Measurements from ENCODE around the gene MEGF9. TPM values are rescaled to one million over a fixed set of nuclear protein-coding genes. Genes with fewer than 3 reads are reported as not detected.

The MEGF9 gene
- total RNA-seq, 1 experiment from 2014 or later: 5.1 TPM

DNA sequence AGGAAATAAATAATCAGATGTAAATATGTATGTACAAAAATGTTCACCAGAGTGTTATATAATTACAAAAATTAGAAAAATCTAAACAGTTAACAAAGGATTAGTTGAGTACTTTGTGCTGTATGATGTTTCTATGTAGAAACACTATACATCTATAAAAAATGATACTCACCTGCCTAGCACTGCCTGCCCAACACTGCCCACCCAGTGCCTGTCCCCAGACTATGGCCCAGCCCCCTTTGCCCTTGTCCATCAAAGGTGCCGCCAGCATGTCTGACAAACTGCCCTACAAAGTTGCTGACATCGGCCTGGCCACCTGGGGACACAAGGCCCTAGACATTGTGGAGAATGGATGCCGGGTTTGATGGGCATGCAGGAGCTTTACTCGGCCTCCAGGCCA is 6.1 kb upstream of the MEGF9 start:
- H3K9me3 ChIP-seq (replicated peaks): no peaks in the 10 kb centered on the region
- no peaks in the 10 kb centered on the region for H3K27me3 ChIP-seq (replicated peaks)
- H3K36me3 ChIP-seq: no peaks in the 10 kb centered on the region
- no peak overlapping the region for H3K27ac ChIP-seq
- no peak for DNase-seq (ENCODE audit: low read depth in 1 of 2, low spot score in 2 of 2)
- H3K4me1 ChIP-seq (replicated peaks): no peaks in the 10 kb centered on the region
- H3K4me3 ChIP-seq: no peak overlapping the region

DNA sequence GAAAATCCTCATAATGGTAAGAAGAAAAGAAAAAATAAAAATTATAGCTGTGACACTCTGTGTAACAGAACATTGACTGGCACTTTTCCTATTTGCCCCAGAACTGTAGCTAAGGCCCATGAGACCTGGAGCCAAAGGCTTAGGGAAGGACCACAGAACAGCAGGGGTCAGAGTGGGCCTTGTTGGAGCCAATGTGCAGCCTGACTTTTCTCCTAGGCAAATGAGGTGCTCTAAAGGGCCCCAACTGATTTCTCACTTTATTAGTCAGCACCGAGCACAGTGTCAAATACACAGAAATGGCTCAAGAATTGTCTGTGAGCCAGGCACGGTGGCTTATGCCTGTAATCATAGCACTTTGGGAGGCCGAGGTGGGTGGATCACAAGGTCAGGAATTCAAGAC is 4.0 kb upstream of the MEGF9 start:
- 0 out of 2 replicates have a peak, but pooled peaks cover 3% of the 10 kb centered on the region for H3K9me3 ChIP-seq (replicated peaks)
- no peaks in the 10 kb centered on the region for H3K27me3 ChIP-seq (replicated peaks)
- H3K4me3 ChIP-seq: no peak overlapping the region
- peaks cover 5% of the 10 kb centered on the region; the same call in 1 of the 2 replicates for H3K36me3 ChIP-seq
- no peak for DNase-seq (ENCODE audit: low read depth in 1 of 2, low spot score in 2 of 2)
- no peak overlapping the region for H3K27ac ChIP-seq
- peaks cover 11% of the 10 kb centered on the region for H3K4me1 ChIP-seq (replicated peaks)

DNA sequence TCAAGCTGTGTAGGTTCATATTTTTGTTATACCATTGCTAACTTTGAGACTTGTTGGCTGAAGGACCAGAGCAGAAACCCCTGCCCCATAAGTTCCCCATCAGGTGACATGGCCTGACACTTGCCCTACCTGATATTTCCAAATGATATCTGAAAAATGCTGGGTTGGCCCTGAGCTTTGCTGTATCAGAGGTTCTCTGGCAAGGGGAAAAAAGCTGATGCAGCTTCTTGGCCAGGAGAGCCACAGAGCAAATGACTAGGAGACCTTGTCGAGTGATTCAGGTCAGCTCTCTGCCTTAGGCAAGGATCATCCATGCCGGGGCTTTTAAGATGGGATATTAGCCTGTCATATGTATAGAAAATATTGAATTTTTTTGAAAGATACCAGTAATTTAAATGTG is 2.9 kb upstream of the MEGF9 start:
- peaks cover 5% of the 10 kb centered on the region; the same call in 1 of the 2 replicates for H3K36me3 ChIP-seq
- no peak overlapping the region for H3K27ac ChIP-seq
- no peak for DNase-seq (ENCODE audit: low read depth in 1 of 2, low spot score in 2 of 2)
- H3K9me3 ChIP-seq (replicated peaks): 0 out of 2 replicates have a peak, but pooled peaks cover 3% of the 10 kb centered on the region
- no peak overlapping the region for H3K4me3 ChIP-seq
- peaks cover 22% of the 10 kb centered on the region for H3K4me1 ChIP-seq (replicated peaks)
- H3K27me3 ChIP-seq (replicated peaks): no peaks in the 10 kb centered on the region

DNA sequence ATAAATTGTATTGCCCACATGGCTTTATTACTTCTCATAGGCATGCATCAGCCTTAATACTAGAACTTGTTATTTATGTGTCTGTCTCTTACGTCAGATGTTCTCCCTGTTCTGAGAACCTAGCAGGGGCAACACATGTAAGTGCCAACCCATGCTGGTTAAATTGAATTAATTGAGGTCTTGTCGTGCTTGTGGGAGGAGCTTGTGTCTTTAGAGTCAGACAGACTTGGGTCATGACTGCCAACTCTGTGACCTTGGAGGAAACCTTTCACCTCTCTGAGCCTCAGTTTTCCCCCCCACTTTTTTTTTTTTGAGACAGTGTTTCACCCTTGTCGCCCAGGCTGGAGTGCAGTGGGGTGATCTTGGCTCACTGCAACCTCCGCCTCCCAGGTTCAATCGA is 2.2 kb upstream of the MEGF9 start:
- H3K9me3 ChIP-seq (replicated peaks): 0 out of 2 replicates have a peak, but pooled peaks cover 3% of the 10 kb centered on the region
- DNase-seq (ENCODE audit: low read depth in 1 of 2, low spot score in 2 of 2): no peak
- peaks cover 25% of the 10 kb centered on the region for H3K4me1 ChIP-seq (replicated peaks)
- H3K27me3 ChIP-seq (replicated peaks): no peaks in the 10 kb centered on the region
- H3K27ac ChIP-seq: no peak overlapping the region
- H3K36me3 ChIP-seq: peaks cover 5% of the 10 kb centered on the region; the same call in 1 of the 2 replicates
- H3K4me3 ChIP-seq: no peak overlapping the region

DNA sequence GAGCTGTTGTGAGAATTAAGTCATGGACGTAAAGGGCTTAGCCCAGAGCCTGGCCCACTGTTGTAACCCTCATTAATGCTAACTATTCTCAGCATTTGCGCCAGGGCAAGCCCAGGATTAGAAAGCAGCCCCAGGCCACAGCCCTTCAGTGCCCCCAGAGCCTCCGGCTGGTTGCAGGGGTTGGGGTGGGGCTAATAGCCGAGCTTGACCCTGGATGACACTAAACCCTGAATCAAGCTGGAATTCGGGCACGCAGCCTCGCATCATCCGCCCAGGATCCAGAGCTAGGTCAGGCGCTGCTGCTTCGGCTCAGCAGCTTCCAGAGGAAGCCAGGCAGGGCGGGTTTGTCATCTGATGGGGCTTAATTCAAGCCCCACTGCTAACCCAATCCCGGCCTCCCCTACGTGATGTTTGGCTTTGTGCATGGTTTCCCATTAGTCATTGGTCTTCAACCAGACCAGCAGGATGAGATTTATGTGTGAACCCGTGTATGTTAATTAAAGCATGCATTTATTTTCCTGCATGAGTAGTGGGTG is 1.2 kb upstream of the MEGF9 start:
- H3K36me3 ChIP-seq: peaks cover 5% of the 10 kb centered on the region; the same call in 1 of the 2 replicates
- H3K9me3 ChIP-seq (replicated peaks): 0 out of 2 replicates have a peak, but pooled peaks cover 3% of the 10 kb centered on the region
- no peak for DNase-seq (ENCODE audit: low read depth in 1 of 2, low spot score in 2 of 2)
- no peak overlapping the region for H3K27ac ChIP-seq
- no peaks in the 10 kb centered on the region for H3K27me3 ChIP-seq (replicated peaks)
- peaks cover 25% of the 10 kb centered on the region for H3K4me1 ChIP-seq (replicated peaks)
- no peak overlapping the region for H3K4me3 ChIP-seq

DNA sequence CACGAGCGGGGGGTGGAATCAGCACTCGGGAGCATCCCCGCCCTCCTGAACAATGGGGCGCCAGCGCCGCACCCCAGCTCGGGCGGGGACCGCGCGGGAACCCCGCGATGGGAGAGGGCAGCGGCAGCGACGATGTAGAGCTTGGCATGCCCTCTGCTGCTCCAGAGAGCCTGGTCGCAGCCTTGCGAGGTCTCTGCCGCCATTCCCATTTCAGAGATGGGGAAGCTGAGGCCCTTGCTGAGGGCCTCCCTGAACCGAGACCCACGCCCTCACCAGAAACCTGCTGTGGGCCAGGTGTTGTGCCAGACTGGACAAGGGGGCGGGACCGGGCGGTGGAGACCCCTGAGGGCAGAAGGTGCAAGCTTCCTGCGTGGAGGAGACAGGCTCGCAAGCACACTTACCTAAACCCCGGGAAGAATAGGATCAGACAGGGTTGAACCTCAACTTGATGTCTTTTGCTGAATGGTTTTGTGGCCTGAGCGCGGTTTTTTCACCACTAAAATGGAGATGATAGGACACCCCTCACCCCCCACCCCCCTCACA is 647 bp upstream of the MEGF9 start:
- Histone ChIP-seq H3K9me3 (replicated peaks) (0 out of 2 replicates have a peak, but pooled peaks cover 3% of the 10 kb centered on the region), H3K4me1 (replicated peaks) (peaks cover 25% of the 10 kb centered on the region), H3K27ac (no peak overlapping the region), H3K27me3 (replicated peaks) (no peaks in the 10 kb centered on the region), H3K4me3 (peak overlapping the region; percentile 89), H3K36me3 (peaks cover 5% of the 10 kb centered on the region; the same call in 1 of the 2 replicates)
- no peak for DNase-seq (ENCODE audit: low read depth in 1 of 2, low spot score in 2 of 2)

DNA sequence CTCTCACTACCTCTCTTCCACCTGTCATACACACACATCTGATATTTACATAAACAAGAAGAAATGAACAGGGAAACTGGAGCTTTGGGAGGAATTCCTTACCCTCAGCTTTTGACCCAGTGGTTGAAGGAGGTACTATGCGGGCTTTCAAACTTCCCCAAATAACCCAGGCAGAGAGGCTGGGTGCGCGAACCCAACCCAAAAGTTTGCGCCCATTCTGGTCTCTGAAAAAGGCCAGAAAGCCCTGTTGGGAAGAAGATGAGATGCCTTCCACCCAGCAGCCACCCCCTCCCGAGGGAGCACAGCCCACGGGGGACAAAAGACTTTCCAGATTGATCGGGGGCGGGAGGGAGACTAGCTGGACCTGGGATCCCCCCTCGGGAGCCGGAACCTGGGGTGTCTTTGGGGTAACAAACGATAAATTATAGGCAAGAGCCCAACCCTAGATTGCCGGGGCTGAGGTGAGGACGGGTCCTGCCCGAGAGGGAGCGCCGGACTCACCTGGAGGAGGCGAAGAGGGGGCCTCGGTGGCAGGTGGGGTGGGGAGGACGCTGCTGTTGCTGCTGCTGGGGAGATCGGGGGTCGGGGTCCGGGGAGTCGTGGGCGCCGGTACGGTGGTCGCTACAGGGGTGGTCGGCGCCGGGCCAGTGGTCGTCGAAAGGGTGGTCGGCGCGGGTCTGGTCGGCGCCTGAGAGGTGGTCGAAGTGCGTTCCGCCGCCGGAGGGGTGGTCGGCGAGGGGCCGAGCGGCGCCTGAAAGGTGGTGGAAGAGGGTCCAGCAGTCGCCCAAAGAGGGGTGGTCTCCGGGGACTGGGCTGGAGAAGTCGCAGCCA is 798 bp downstream of the MEGF9 start:
- Histone ChIP-seq H3K27ac (no peak overlapping the region), H3K4me1 (replicated peaks) (peaks cover 25% of the 10 kb centered on the region)
- peak in 1 of 2 experiments; percentile 9 for DNase-seq (ENCODE audit: low read depth in 1 of 2, low spot score in 2 of 2)

DNA sequence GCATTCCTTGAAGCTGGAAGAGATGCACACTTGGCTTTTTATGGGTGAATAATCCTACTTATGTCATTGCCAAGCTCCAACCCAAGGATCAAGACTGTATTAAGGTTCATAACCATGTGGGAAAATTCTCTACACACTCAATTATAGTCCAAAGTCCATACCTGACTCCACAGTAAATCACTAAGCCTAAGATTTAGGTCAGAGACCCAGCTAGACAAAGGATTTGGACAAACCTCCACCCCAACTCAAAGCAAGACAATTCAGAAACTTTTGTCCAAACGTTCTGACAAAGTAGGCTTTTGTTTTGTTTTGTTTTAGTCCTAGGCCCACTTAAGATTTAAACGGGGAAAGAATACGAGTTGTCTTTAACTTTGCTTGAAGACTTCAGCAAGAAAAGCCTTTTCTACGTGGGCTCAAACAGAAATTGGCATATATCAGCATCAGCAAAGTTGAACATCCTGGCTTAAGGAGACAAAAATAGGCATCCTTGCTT is 1.7 kb downstream of the MEGF9 start:
- Histone ChIP-seq H3K27ac (no peak overlapping the region), H3K36me3 (peaks cover 5% of the 10 kb centered on the region; the same call in 1 of the 2 replicates)

More for the DNA sequence above, 798 bp downstream of the MEGF9 start:
- peak overlapping the region; percentile 89 for H3K4me3 ChIP-seq
- H3K36me3 ChIP-seq: peaks cover 5% of the 10 kb centered on the region; the same call in 1 of the 2 replicates
- H3K9me3 ChIP-seq (replicated peaks): 0 out of 2 replicates have a peak, but pooled peaks cover 3% of the 10 kb centered on the region
- H3K27me3 ChIP-seq (replicated peaks): no peaks in the 10 kb centered on the region

DNA sequence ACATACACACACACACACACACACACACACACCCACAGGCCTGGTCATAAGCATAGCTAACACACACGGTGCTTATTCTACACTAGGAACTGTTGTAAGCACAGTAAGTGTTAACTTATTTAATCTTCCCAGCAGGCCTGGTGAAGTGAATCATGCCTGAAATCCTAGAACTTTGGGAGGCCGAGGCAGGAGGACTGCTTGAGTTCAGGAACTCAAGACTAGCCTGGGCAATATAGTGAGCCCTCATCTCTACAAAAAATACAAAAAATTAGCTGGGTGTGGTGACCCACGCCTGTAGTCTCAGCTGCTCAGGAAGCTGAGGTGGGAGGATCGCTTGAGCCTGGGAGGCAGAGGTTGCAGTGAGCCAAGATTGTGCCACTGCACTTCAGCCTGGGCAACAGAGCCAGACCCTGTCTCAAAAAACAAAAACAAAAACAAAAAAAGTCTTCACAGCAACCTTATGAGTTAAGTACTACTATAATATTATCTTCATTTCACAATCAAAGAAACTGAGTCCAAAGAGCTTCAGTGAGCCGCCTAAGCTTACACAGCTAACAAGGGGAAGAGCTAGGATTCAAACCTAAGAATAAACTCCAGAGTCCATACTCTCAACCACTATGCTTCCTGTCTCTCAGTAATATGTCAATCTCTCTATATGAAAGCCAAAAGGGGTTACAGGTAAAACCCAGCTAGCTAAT is 2.3 kb downstream of the MEGF9 start:
- no peak for DNase-seq (ENCODE audit: low read depth in 1 of 2, low spot score in 2 of 2)
- Histone ChIP-seq H3K9me3 (replicated peaks) (0 out of 2 replicates have a peak, but pooled peaks cover 3% of the 10 kb centered on the region), H3K36me3 (peaks cover 5% of the 10 kb centered on the region; the same call in 1 of the 2 replicates), H3K4me3 (no peak overlapping the region), H3K27ac (no peak overlapping the region), H3K27me3 (replicated peaks) (no peaks in the 10 kb centered on the region), H3K4me1 (replicated peaks) (peaks cover 25% of the 10 kb centered on the region)

More for the DNA sequence above, 1.7 kb downstream of the MEGF9 start:
- Histone ChIP-seq H3K27me3 (replicated peaks) (no peaks in the 10 kb centered on the region), H3K4me1 (replicated peaks) (peaks cover 25% of the 10 kb centered on the region), H3K4me3 (no peak overlapping the region; the same call in 1 of the 2 replicates), H3K9me3 (replicated peaks) (0 out of 2 replicates have a peak, but pooled peaks cover 3% of the 10 kb centered on the region)
- DNase-seq (ENCODE audit: low read depth in 1 of 2, low spot score in 2 of 2): no peak

DNA sequence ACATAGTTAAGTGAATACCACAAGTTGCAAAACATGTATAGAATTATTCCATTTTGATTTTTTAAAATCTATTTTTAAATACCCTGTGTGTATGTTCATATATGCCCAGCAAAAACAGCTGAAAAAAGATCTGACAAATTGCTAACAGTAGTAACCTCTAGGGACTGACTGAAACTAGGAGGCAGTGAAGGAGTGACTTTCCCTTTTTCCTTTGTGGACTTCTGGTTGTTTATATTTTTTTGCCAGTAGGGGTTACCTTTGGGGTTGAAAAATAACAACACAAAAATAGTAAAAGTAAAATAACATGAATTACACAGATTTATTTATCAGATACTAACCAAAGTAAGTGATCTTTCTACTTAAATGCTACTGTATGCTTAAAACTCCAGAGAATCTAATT is 2.9 kb downstream of the MEGF9 start:
- Histone ChIP-seq H3K4me3 (no peak overlapping the region), H3K27ac (no peak overlapping the region), H3K9me3 (replicated peaks) (0 out of 2 replicates have a peak, but pooled peaks cover 3% of the 10 kb centered on the region), H3K4me1 (replicated peaks) (peaks cover 25% of the 10 kb centered on the region), H3K36me3 (peaks cover 5% of the 10 kb centered on the region; the same call in 1 of the 2 replicates), H3K27me3 (replicated peaks) (no peaks in the 10 kb centered on the region)
- no peak for DNase-seq (ENCODE audit: low read depth in 1 of 2, low spot score in 2 of 2)

DNA sequence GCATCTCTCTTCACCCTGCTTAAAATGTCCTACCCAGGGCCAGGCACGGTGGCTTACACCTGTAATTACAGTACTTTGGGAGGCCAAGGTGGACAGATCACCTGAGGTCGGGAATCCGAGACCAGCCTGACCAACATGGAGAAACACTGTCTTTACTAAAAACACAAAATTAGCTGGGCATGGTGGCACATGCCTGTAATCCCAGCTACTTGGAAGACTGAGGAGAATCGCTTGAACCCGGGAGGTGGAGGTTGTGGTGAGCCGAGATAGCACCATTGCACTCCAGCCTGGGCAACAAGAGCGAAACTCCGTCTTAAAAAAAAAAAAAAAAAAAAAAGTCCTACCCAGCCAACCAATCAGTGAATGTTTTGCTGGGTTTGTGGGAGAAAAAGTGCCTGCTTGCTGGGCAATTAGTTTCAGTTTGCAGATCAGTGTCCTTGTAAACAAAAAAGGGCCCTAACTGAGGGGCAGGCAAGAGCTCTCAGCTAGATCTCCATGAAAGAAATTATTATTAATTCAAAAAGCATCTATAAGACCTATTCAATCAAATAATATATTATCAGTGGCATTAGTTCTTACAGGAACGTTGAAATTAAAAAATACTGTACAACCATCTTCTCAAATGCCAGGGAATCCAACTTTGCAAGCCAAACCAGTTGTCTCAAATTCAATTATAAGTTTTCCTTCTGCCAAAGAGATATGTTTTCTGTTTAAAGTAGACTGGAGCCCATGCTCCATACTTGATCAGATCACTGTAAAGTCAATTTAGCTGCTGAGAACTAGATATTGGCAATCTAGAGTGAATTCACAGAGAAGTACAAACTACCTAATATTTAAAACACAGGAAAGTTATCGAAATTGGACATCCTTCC is 3.9 kb downstream of the MEGF9 start:
- H3K9me3 ChIP-seq (replicated peaks): 0 out of 2 replicates have a peak, but pooled peaks cover 3% of the 10 kb centered on the region
- DNase-seq (ENCODE audit: low read depth in 1 of 2, low spot score in 2 of 2): peak in 1 of 2 experiments; percentile 35
- H3K4me3 ChIP-seq: no peak overlapping the region; the same call in 1 of the 2 replicates
- peaks cover 25% of the 10 kb centered on the region for H3K4me1 ChIP-seq (replicated peaks)
- no peak overlapping the region for H3K27ac ChIP-seq
- H3K36me3 ChIP-seq: peaks cover 5% of the 10 kb centered on the region; the same call in 1 of the 2 replicates
- no peaks in the 10 kb centered on the region for H3K27me3 ChIP-seq (replicated peaks)

DNA sequence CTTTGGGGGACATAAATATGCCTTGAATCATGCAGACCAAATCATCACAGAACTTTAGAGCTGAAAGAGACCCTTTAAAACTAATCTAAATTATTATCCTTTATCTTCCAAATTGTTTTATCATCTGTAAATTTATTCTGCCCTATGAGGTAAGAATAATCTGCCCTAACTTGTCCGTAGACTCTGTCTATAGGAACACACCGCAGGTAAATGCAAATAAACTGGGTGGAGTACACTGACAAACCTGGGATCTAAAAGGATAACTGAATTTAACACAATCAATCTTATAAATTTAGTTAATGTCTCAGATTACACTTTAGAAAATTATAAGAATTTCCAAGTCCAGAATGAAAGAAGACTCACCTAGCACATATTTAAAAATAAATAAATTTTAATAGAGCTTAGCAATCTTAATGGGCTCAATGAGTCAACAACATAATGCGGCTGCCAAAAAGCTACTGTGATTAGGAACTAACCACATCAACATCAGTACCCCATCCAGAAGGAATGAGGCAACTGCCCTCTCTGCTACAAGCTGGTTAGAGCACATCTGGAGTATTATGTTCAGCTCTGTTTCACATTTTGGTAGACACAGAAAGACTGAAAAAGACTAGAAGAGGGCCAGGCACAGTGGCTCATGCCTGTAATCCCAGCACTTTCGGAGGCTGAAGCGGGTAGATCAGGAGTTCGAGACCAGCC is 5.6 kb downstream of the MEGF9 start:
- Histone ChIP-seq H3K27me3 (replicated peaks) (no peaks in the 10 kb centered on the region), H3K36me3 (no peaks in the 10 kb centered on the region), H3K4me3 (no peak overlapping the region), H3K27ac (no peak overlapping the region), H3K9me3 (replicated peaks) (no peaks in the 10 kb centered on the region), H3K4me1 (replicated peaks) (peaks cover 16% of the 10 kb centered on the region; the same call in 1 of the 2 replicates)
- no peak for DNase-seq (ENCODE audit: low read depth in 1 of 2, low spot score in 2 of 2)
